ENCODE results near the gene PDSS2.

DNA sequence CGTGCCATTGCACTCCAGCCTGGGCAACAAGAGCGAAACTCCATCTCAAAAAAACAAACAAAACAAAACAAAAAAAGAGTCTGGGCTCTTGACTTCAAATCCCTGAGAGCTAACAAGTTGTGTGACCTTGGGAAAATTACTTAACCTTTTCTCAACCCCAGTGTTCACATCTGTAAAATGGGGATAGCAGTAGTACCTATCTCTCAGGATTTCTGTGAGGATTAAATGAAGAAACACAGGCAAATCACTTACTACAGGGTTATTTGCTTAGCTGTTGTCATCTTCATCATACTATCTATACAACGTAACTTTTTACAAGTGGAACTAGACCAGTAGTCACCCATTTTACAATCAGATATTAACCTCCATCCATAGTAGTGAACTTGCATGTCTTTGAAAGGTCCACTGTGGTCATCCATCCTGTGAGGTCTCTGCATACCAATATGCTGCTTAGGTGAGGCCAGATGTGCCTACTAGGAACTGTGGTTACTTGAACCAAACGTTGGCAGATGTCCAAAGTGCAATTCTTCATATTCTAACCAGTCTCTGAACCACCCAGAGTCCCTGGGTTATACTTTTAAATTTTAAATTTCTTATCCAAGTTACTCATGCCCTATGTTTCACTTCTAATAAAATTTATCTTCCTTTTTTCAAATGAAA, 215.2 kb downstream of the PDSS2 start:
- TF ChIP-seq, protein P1, sequence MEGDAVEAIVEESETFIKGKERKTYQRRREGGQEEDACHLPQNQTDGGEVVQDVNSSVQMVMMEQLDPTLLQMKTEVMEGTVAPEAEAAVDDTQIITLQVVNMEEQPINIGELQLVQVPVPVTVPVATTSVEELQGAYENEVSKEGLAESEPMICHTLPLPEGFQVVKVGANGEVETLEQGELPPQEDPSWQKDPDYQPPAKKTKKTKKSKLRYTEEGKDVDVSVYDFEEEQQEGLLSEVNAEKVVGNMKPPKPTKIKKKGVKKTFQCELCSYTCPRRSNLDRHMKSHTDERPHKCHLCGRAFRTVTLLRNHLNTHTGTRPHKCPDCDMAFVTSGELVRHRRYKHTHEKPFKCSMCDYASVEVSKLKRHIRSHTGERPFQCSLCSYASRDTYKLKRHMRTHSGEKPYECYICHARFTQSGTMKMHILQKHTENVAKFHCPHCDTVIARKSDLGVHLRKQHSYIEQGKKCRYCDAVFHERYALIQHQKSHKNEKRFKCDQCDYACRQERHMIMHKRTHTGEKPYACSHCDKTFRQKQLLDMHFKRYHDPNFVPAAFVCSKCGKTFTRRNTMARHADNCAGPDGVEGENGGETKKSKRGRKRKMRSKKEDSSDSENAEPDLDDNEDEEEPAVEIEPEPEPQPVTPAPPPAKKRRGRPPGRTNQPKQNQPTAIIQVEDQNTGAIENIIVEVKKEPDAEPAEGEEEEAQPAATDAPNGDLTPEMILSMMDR (IDR thresholded peaks at IDR 0.05) = no peak
- no peak for TF ChIP-seq RAD21 (IDR thresholded peaks at IDR 0.05; ENCODE audit: low read length)
